GM12892 (cell line): ENCODE data around the gene STK38L.
"Not testable (repeated sequence)": the region's sequence is repeated elsewhere in the genome, so short reads cannot be mapped to it uniquely, and the experiment has no call there.

Experiments
- POLR2A ChIP-seq: IDR thresholded peaks from 2 replicates; pipeline ENCODE4 v1.6.1; 2011; ENCODE audit warnings: low read depth, low read length, control low read depth
- POLR2AphosphoS5 ChIP-seq: IDR thresholded peaks from 2 replicates; pipeline ENCODE4 v1.6.1; 2011; ENCODE audit warnings: low read depth, low read length, control low read depth
- TAF1 ChIP-seq: IDR thresholded peaks from 2 replicates; pipeline ENCODE4 v1.6.1; 2011; ENCODE audit warnings: low read depth, mild to moderate bottlenecking, control low read depth, low read length, borderline replicate concordance

- not testable (repeated sequence) for TF ChIP-seq TAF1, POLR2AphosphoS5, POLR2A
Observed at GRCh38 chr12:27231374-27231773, 12.7 kb upstream of the STK38L start.
